Fibroblast of lung (primary cell): Measurements from ENCODE around the gene CALCR. TPM values are rescaled to one million over a fixed set of nuclear protein-coding genes. Genes with fewer than 3 reads are reported as not detected.

Source experiments
- DNase-seq, 2 donors: peaks; one replicate each; pipeline versions ENCODE4 v3.0.0 to v3.0.0-alpha.2; 2010; ENCODE audit warnings: low read depth in 2 of 2
- H2AFZ ChIP-seq: 2 replicates; pipeline ENCODE4 v1.5.1; 2012; ENCODE audit warnings: low read length, control low read depth, inconsistent platforms
- H3K27ac ChIP-seq: 2 replicates; pipeline ENCODE4 v1.5.1; 2011; ENCODE audit warnings: low read length, control low read depth; ENCODE audit not compliant: insufficient read depth
- H3K27me3 ChIP-seq: 2 replicates; pipeline ENCODE4 v1.5.1; 2011; ENCODE audit warnings: mild to moderate bottlenecking, low read length; ENCODE audit not compliant: control insufficient read depth, insufficient read depth
- H3K36me3 ChIP-seq: 2 replicates; pipeline ENCODE4 v1.5.1; 2011; ENCODE audit warnings: low read length; ENCODE audit not compliant: control insufficient read depth, insufficient read depth
- H3K4me1 ChIP-seq: 2 replicates; pipeline ENCODE4 v1.5.1; 2011; ENCODE audit warnings: low read length; ENCODE audit not compliant: control insufficient read depth, insufficient read depth; ENCODE audit errors: extremely low read depth
- H3K4me2 ChIP-seq: 2 replicates; pipeline ENCODE4 v1.5.1; 2011; ENCODE audit warnings: low read length, control low read depth; ENCODE audit not compliant: insufficient read depth; ENCODE audit errors: extremely low read depth
- H3K4me3 ChIP-seq, 4 experiments: fragments of 200-600 bp in 1 of 4; sonication (generic) in 1 of 4; replicated peaks in 1 of 4; 2 replicates each; pipeline ENCODE4 v1.5.1; 2011 to 2016; ENCODE audit warnings: low read length in 4 of 4, low read depth in 3 of 4, mild to moderate bottlenecking in 3 of 4, control low read depth in 2 of 4, inconsistent platforms in 1 of 4, mixed read lengths in 1 of 4; ENCODE audit not compliant: insufficient read depth in 1 of 4; ENCODE audit errors: control extremely low read depth in 1 of 4
- H3K79me2 ChIP-seq: 2 replicates; pipeline ENCODE4 v1.5.1; 2012; ENCODE audit warnings: mild to moderate bottlenecking, low read length, inconsistent platforms; ENCODE audit not compliant: control insufficient read depth, insufficient read depth
- H3K9ac ChIP-seq: 2 replicates; pipeline ENCODE4 v1.5.1; 2011; ENCODE audit warnings: mild to moderate bottlenecking, low read length, control low read depth; ENCODE audit not compliant: insufficient read depth
- H3K9me3 ChIP-seq: 2 replicates; pipeline ENCODE4 v1.5.1; 2012; ENCODE audit warnings: low read depth, low read length; ENCODE audit not compliant: control insufficient read depth, insufficient read depth
- H4K20me1 ChIP-seq: 2 replicates; pipeline ENCODE4 v1.5.1; 2011; ENCODE audit warnings: low read length; ENCODE audit not compliant: control insufficient read depth, insufficient read depth; ENCODE audit errors: extremely low read depth
- CTCF ChIP-seq, 2 donors: IDR thresholded peaks in 1 of 2; conservative IDR thresholded peaks in 1 of 2; 1 replicate in 1 of 2; 2 replicates in 1 of 2; pipeline ENCODE4 v1.5.1; 2011 to 2012; ENCODE audit warnings: low read length in 2 of 2, control low read depth in 1 of 2, inconsistent platforms in 1 of 2, low read depth in 1 of 2, mild to moderate bottlenecking in 1 of 2
- EZH2 ChIP-seq: IDR thresholded peaks from 2 replicates; pipeline ENCODE4 v1.5.1; 2012; ENCODE audit warnings: low read length, control low read depth, mild to moderate bottlenecking; ENCODE audit errors: missing control alignments
- polyA plus RNA-seq, 2 donors: library from polyadenylated mRNA; depleted of rRNA in 1 of 2; stranded (reverse) in 1 of 2; unstranded in 1 of 2; fragments of >200 nt; gene quantifications; 2 replicates each; pipeline ENCODE4 v1.2.1, GENCODE V29; 2011 to 2012; ENCODE audit warnings: missing spikeins in 1 of 2
- total RNA-seq: library from RNA; depleted of rRNA; stranded (reverse); fragments of >200 nt; gene quantifications from 2 replicates; pipeline ENCODE4 v1.2.1, GENCODE V29; 2014

CALCR gene
- total and polyA plus RNA-seq, 2 donors (not counting 1 experiment from before 2014, with no cell fraction given): not detected

GRCh38 chr7:93620864-93621263, 46.3 kb upstream of the CALCR start:
- Histone ChIP-seq H3K9ac (no peak overlapping the region), H3K79me2 (no peaks in the 10 kb centered on the region), H2AFZ (no peak overlapping the region), H3K9me3 (no peaks in the 10 kb centered on the region), H3K4me2 (no peak overlapping the region), H3K4me1 (no peaks in the 10 kb centered on the region), H3K4me3 (no peak overlapping the region), H3K36me3 (no peaks in the 10 kb centered on the region), H4K20me1 (no peaks in the 10 kb centered on the region), H3K27ac (no peak overlapping the region), H3K27me3 (no peaks in the 10 kb centered on the region)
- DNase-seq: no peak
- TF ChIP-seq EZH2 (no peak), CTCF (conservative IDR thresholded peaks at IDR 0.05 in 1 of 2, IDR thresholded peaks at IDR 0.05 in 1 of 2; ENCODE audit: low read depth in 1 of 2, low read length in 2 of 2) (no peak)

GRCh38 chr7:93620057-93620456, 45.5 kb upstream of the CALCR start:
- no peaks in the 10 kb centered on the region for H3K4me1 ChIP-seq
- DNase-seq: no peak

DNA sequence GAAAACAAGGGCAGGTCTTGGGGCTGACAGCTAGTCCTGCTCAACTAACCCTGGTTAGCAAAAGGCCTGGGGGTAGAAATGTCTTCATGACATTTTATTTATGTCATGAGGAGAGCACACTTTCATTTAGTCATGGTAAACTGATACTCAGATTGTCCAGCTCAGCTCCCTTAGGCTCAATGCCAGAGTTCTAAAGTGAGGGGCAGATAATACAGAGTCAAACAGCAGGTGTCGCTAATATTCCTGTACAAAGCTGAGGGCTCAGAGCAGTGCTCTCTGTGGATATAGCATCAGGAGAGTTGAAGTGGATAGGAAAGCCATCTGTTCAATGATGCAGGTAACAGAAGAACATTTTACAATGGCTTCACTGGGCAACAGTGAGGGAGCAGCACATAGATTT, 26.8 kb upstream of the CALCR start:
- Histone ChIP-seq H3K4me1 (no peaks in the 10 kb centered on the region), H3K4me3 (no peak overlapping the region), H3K4me2 (no peak overlapping the region), H3K27ac (no peak overlapping the region), H3K36me3 (no peaks in the 10 kb centered on the region), H3K27me3 (no peaks in the 10 kb centered on the region), H2AFZ (no peak overlapping the region), H3K79me2 (no peaks in the 10 kb centered on the region), H3K9me3 (no peaks in the 10 kb centered on the region), H3K9ac (no peak overlapping the region), H4K20me1 (no peaks in the 10 kb centered on the region)
- peak in 1 of 2 donors; percentile 1 for DNase-seq
- TF ChIP-seq CTCF (conservative IDR thresholded peaks at IDR 0.05 in 1 of 2, IDR thresholded peaks at IDR 0.05 in 1 of 2; ENCODE audit: low read depth in 1 of 2, low read length in 2 of 2): no peak
- TF ChIP-seq EZH2: no peak

More at GRCh38 chr7:93620057-93620456, 45.5 kb upstream of the CALCR start:
- H3K9ac ChIP-seq: no peak overlapping the region
- H3K79me2 ChIP-seq: no peaks in the 10 kb centered on the region
- H3K4me3 ChIP-seq: no peak overlapping the region
- no peaks in the 10 kb centered on the region for H3K9me3 ChIP-seq
- H2AFZ ChIP-seq: no peak overlapping the region
- H4K20me1 ChIP-seq: no peaks in the 10 kb centered on the region
- no peak for TF ChIP-seq CTCF (conservative IDR thresholded peaks at IDR 0.05 in 1 of 2, IDR thresholded peaks at IDR 0.05 in 1 of 2; ENCODE audit: low read depth in 1 of 2, low read length in 2 of 2)
- no peak for TF ChIP-seq EZH2
- H3K4me2 ChIP-seq: no peak overlapping the region
- H3K27ac ChIP-seq: no peak overlapping the region
- H3K36me3 ChIP-seq: no peaks in the 10 kb centered on the region
- no peaks in the 10 kb centered on the region for H3K27me3 ChIP-seq
